GM11168 (cell line): ENCODE measurements around the gene KLK10.
"Not testable (repeated sequence)": the region's sequence is repeated elsewhere in the genome, so short reads cannot be mapped to it uniquely, and the experiment has no call there.

Experiments used
- in situ Hi-C: fragments of 300-500 bp; cut with MboI; formaldehyde crosslinking; loops from one replicate; pipeline ENCODE4 v1.12.0; 2022; ENCODE audit warnings: low sequenced_read_pairs; ENCODE audit not compliant: unreplicated experiment

KLK10 gene

DNA sequence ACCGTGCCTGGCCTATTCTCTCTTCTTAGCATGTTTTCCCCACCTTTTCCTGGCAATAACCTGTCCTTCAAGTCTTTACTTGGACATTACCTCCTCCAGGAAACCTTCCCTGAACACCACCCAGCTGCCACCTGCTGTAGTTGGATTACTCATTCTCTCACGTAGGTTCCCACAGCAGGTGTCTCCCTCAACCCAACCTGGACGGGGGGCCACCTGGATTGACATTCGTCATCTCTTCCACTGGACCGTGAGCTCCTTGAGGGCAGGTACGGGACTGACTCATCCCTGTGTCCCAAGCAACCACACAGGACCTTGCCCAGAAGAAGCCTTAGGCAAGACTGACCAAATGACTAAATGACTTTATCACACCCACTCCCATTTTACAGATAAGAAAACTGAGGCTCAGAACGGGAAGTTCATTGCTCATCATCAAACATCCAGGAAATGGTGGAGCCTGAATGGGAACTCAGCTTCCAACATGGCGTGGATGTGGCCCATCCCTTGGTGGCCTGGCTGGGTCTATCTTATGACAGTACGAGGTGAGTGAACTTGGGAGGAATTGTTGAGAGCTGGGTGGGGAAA, 46.6 kb downstream of the KLK10 start:
- in situ Hi-C loops, result no loop called here

DNA sequence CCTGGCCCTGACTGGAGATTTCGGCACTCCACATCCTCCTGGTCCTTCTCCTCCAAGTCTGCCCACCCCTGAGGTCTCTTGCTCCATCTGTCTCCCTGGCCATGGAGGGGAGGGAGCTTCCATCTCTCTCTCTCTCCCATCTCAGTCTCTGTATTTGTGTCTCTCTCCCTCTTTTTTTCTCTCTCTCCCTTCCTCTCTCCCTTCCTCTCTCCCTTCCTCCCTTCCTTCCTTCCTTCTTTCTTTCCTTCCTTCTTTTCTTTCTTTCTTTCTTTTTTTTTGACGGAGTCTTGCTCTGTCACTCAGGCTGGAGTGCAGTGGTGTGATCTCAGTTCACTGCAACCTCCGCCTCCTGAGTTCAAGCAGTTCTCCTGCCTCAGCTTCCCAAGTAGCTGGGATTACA, 49.7 kb downstream of the KLK10 start:
- in situ Hi-C loops, result not testable (repeated sequence)

DNA sequence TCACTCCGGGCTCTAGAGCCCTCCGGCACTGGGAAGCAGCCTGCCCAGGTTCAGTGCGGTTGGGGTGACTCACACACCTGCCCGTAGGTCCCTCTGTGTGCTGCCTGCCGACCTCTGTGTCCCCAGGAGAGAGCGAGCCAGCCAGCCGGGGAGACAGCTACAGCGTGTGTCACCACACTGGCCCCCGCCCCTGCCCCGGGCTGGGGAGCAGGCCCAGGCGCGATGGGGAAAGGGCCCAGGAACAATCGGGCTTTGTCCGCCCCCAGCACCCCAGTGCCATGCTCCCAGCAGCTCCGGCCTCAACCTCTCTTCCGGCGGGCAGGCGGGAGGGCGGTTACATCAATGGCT, 50.1 kb downstream of the KLK10 start, which contains the start of gene KLK6:
Gene KLK6, minus strand, starts transcription at position 179 of the 348 bp plus-strand sequence. CDS start 1,487 bp downstream, outside the sequence.
- in situ Hi-C loops, result no loop called here

DNA sequence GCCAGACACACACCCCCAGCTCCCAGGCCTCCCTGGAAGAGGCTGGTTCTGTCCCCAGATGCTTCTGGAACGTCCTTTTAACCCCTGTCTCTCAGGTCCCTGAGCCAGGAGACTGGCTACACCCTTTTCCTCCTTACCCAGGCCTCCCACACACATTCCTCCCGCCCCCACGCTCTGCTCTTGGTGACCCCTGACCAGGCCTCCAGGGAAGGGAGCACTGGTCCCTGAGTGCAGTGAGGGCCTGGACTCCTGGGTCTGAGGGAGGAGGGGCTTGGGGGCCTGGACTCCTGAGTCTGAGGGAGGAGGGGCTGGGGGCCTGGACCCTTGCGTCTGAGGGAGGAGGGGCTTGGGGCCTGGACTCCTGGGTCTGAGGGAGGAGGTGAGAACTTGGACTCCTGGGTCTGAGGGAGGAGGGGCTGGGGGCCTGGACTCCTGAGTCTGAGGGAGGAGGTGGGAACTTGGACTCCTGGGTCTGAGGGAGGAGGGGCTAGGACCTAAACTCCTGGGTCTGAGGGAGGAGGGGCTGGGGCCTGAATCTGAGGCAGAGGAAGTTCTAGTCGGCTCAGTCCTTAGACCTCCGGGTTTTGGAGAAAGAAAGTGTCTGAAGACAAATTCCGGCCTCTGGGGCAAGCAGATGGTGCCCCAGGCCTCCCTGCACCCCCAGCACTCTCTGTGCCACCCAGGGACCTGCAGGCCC, 50.6 kb downstream of the KLK10 start:
- in situ Hi-C loops, result no loop called here

DNA sequence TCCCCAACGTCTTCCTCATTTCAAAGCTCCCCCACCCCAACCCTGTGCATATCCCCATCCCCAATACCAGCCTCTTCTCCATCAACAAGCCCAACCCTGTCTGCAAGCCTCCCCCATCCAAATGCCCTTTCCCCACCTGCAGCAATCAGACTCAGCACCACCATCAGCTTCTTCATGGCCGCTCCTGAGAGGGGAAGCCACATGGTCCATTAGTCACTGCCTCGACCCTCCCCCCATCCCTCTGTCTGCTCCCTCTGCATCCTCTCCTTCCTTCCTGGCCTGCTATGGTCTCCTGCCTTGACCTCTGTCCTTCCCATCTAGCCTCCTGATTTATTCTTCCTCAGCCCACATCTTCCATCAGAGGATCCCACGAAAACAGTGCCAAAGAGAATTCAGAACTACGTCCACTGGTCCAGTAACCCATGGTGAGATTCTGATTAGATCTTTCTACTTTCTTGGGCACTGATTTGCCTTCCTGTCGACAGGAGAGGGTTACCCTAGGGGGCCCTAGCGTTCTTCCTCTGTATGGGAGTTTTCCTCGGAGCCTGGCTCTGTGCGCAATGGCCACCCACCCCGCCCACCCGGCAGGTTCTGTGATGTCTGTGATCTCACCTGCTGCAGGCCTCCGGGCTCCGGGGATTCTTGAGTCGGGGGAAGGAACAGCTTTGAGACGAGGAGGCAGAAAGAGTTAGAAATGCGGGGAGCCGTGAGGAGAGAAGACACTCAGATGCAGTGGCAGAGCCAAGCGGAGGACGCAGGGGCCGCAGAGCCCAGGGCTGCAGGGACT, 51.4 kb downstream of the KLK10 start:
- in situ Hi-C loops, result no loop called here

DNA sequence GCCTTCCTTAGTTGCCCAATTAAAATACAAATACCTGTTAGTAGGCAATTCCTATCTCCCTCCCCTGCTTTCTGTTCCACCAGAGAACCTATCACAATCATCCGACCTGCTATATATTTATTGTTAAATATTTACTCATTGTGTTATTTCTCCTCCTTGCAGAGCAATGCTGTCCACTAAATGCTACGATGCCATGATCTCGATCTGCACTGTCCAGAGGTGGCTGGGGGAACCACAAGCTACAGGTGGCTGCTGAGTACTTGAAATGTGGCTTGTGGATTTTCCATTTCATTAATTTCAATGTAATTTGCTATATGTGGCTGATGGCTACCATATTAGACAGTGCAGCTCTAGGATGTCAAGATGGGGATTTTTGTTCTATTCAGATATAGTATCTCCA, 55.2 kb downstream of the KLK10 start:
- in situ Hi-C loops, result no loop called here

DNA sequence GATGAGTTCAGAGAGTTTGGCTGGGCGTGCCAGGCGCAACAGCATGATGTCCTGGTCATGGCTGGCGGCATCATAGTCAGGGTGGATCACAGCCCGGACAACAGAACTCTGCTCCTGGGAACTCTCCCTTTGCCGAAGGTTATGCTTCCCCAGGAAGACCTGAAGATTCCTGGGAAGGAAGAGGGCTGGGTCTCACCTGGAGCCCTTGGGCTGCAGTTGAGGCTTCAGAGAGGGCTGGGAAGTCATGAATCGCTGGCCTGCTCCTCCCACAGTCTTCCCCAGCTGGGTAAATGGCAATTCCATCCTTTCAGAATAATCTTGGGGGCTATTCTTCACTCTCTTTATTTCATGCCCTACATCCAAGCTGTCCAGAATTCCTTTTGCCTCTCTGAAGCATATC, 56.1 kb downstream of the KLK10 start:
- in situ Hi-C loops, result no loop called here
